Esophagus muscularis mucosa (tissue), 4 donors: ENCODE measurements around the gene SEMA5B. TPM values are rescaled to one million over a fixed set of nuclear protein-coding genes. Genes with fewer than 3 reads are reported as not detected.
A peak's percentile ranks its signal among the peaks of the same experiment; 100 is the strongest.

Experiments used
- DNase-seq: peaks from one replicate; pipeline ENCODE4 v3.0.0-alpha.2; 2017; ENCODE audit errors: extremely low spot score
- H3K27ac ChIP-seq, 4 donors: fragments of 200-600 bp; sonication (generic); replicated peaks in 1 of 4; 1 replicate in 3 of 4; 2 replicates in 1 of 4; pipeline ENCODE4 v1.5.1; 2016 to 2019; ENCODE audit warnings: mild to moderate bottlenecking in 1 of 4
- H3K27me3 ChIP-seq, 4 donors: fragments of 200-600 bp; sonication (generic); one replicate each; pipeline versions ENCODE4 v1.5.1 to v1.6.0; 2016 to 2019
- H3K36me3 ChIP-seq, 4 donors: fragments of 200-600 bp; sonication (generic); one replicate each; pipeline ENCODE4 v1.5.1; 2016 to 2019
- H3K4me1 ChIP-seq, 4 donors: fragments of 200-600 bp; sonication (generic); one replicate each; pipeline ENCODE4 v1.5.1; 2016 to 2019
- H3K4me3 ChIP-seq, 4 donors: fragments of 200-600 bp; sonication (generic); 1 replicate in 2 of 4; 2 replicates in 2 of 4; pipeline ENCODE4 v1.5.1; 2016 to 2019; ENCODE audit warnings: mild to moderate bottlenecking in 4 of 4, moderate library complexity in 1 of 4
- H3K9me3 ChIP-seq, 4 donors: fragments of 200-600 bp; sonication (generic); 1 replicate in 3 of 4; 2 replicates in 1 of 4; pipeline ENCODE4 v1.5.1; 2016 to 2019
- EP300 ChIP-seq: sonication (generic); formaldehyde crosslinking; IDR thresholded peaks from one replicate; pipeline ENCODE4 v1.6.1; 2017; ENCODE audit warnings: antibody characterized with exemption
- POLR2A ChIP-seq: fragments of 450-650 bp; IDR thresholded peaks from one replicate; pipeline ENCODE4 v1.6.1; 2017; ENCODE audit warnings: antibody characterized with exemption, moderate library complexity, mild to moderate bottlenecking, low read depth
- POLR2AphosphoS5 ChIP-seq, 2 donors: sonication (generic); formaldehyde crosslinking; IDR thresholded peaks; one replicate each; pipeline ENCODE4 v1.6.1; 2017; ENCODE audit warnings: antibody characterized with exemption in 2 of 2
- WGBS: methylation state at CpG from one replicate; pipeline ENCODE4 v1.1.5; 2018; 5-methylcytosine and 5-hydroxymethylcytosine counted together
- intact Hi-C: fragments of 100-400 bp; cut with DNase I; formaldehyde crosslinking; loops from one replicate; pipeline ENCODE4 v1.15.1; 2023
- total RNA-seq, 4 donors: library from RNA; depleted of rRNA; stranded (reverse); fragments of >200 nt; gene quantifications; one replicate each; pipeline versions ENCODE4 v1.1.0 to v1.2.1, GENCODE V29; 2016
- TF ChIP-seq, protein P1 (sequence below), 3 experiments: fragments of 200-600 bp in 2 of 3; fragments of 450-650 bp in 1 of 3; sonication (generic) in 2 of 3; IDR thresholded peaks; one replicate each; pipeline ENCODE4 v1.5.1; 2017 to 2019; ENCODE audit warnings: antibody characterized with exemption in 3 of 3, mild to moderate bottlenecking in 2 of 3, moderate library complexity in 1 of 3

SEMA5B gene
- total RNA-seq, 4 donors from 2014 or later: under 0.01 to 1.6 (median 0.34) TPM

- peaks cover 0 to 5% (median 0%) of the 10 kb centered on the region in 4 donors for H3K27me3 ChIP-seq
- TF ChIP-seq POLR2AphosphoS5 (IDR thresholded peaks at IDR 0.05) (no peak), EP300 (no peak), POLR2A (no peak)
- TF ChIP-seq, protein P1, sequence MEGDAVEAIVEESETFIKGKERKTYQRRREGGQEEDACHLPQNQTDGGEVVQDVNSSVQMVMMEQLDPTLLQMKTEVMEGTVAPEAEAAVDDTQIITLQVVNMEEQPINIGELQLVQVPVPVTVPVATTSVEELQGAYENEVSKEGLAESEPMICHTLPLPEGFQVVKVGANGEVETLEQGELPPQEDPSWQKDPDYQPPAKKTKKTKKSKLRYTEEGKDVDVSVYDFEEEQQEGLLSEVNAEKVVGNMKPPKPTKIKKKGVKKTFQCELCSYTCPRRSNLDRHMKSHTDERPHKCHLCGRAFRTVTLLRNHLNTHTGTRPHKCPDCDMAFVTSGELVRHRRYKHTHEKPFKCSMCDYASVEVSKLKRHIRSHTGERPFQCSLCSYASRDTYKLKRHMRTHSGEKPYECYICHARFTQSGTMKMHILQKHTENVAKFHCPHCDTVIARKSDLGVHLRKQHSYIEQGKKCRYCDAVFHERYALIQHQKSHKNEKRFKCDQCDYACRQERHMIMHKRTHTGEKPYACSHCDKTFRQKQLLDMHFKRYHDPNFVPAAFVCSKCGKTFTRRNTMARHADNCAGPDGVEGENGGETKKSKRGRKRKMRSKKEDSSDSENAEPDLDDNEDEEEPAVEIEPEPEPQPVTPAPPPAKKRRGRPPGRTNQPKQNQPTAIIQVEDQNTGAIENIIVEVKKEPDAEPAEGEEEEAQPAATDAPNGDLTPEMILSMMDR (IDR thresholded peaks at IDR 0.05): no peak
- peaks cover 23 to 32% (median 28%) of the 10 kb centered on the region in 4 donors for H3K4me1 ChIP-seq
- H3K36me3 ChIP-seq: no peaks in the 10 kb centered on the region
- no peaks in the 10 kb centered on the region for H3K9me3 ChIP-seq
- DNase-seq: no peak
- intact Hi-C loops: no loop called here
- no peak overlapping the region for H3K27ac ChIP-seq
- WGBS: 91% methylated on average over 4 of the region's 4 CpGs
- H3K4me3 ChIP-seq: no peak overlapping the region
These were observed 66.9 kb downstream of the SEMA5B start for GRCh38 chr3:122960652-122961051.

GRCh38 chr3:122959339-122959738 is 68.2 kb downstream of the SEMA5B start:
- Histone ChIP-seq H3K4me1 (peaks cover 23 to 32% (median 28%) of the 10 kb centered on the region in 4 donors), H3K27me3 (peaks cover 0 to 5% (median 0%) of the 10 kb centered on the region in 4 donors), H3K9me3 (no peaks in the 10 kb centered on the region), H3K27ac (no peak overlapping the region), H3K4me3 (no peak overlapping the region), H3K36me3 (no peaks in the 10 kb centered on the region)
- DNase-seq: no peak
- intact Hi-C loops: no loop called here
- WGBS: 85% methylated on average over 5 of the region's 5 CpGs
- no peak for TF ChIP-seq EP300
- TF ChIP-seq, protein P1 (IDR thresholded peaks at IDR 0.05): no peak
- TF ChIP-seq POLR2A: no peak
- no peak for TF ChIP-seq POLR2AphosphoS5 (IDR thresholded peaks at IDR 0.05)

GRCh38 chr3:122957707-122958689 is 69.6 kb downstream of the SEMA5B start:
- peak overlapping the region in 1 of 4 donors; percentile 49 for H3K27ac ChIP-seq
- H3K4me1 ChIP-seq: peaks cover 23 to 32% (median 28%) of the 10 kb centered on the region in 4 donors
- 53% methylated on average over 5 of the region's 7 CpGs for WGBS
- TF ChIP-seq, protein P1 (IDR thresholded peaks at IDR 0.05): no peak
- TF ChIP-seq POLR2AphosphoS5 (IDR thresholded peaks at IDR 0.05) (no peak), EP300 (no peak), POLR2A (no peak)
- H3K9me3 ChIP-seq: no peaks in the 10 kb centered on the region
- H3K4me3 ChIP-seq: no peak overlapping the region
- H3K27me3 ChIP-seq: peaks cover 0 to 5% (median 0%) of the 10 kb centered on the region in 4 donors
- no peak for DNase-seq
- intact Hi-C loops: no loop called here
- no peaks in the 10 kb centered on the region for H3K36me3 ChIP-seq

- intact Hi-C loops: no loop called here
- peak overlapping the region in 3 of 4 donors; percentile 25 to 49 (median 34) for H3K27ac ChIP-seq
- H3K36me3 ChIP-seq: no peaks in the 10 kb centered on the region
- H3K27me3 ChIP-seq: peaks cover 0 to 5% (median 0%) of the 10 kb centered on the region in 4 donors
- WGBS: 66% methylated on average over 15 of the region's 15 CpGs
- no peak for TF ChIP-seq EP300
- TF ChIP-seq, protein P1 (IDR thresholded peaks at IDR 0.05): no peak
- TF ChIP-seq POLR2A: no peak
- peak in 1 of 2 donors; percentile 14 for TF ChIP-seq POLR2AphosphoS5 (IDR thresholded peaks at IDR 0.05)
- H3K4me3 ChIP-seq: no peak overlapping the region
- DNase-seq: no peak
- peaks cover 23 to 32% (median 30%) of the 10 kb centered on the region in 4 donors for H3K4me1 ChIP-seq
- H3K9me3 ChIP-seq: no peaks in the 10 kb centered on the region
These were observed 70.7 kb downstream of the SEMA5B start for GRCh38 chr3:122956693-122957455.
